HG02943 (cell line): ENCODE measurements around the gene PFN2.
"Not testable (repeated sequence)": the region's sequence is repeated elsewhere in the genome, so short reads cannot be mapped to it uniquely, and the experiment has no call there.

ENCODE experiments used
- ATAC-seq: cut with Tn5 transposase; IDR thresholded peaks from one replicate; pipeline ENCODE4 v1.9.1; 2021; ENCODE audit warnings: mild to moderate bottlenecking, low read depth, moderate library complexity; ENCODE audit not compliant: unreplicated experiment

PFN2 gene

DNA sequence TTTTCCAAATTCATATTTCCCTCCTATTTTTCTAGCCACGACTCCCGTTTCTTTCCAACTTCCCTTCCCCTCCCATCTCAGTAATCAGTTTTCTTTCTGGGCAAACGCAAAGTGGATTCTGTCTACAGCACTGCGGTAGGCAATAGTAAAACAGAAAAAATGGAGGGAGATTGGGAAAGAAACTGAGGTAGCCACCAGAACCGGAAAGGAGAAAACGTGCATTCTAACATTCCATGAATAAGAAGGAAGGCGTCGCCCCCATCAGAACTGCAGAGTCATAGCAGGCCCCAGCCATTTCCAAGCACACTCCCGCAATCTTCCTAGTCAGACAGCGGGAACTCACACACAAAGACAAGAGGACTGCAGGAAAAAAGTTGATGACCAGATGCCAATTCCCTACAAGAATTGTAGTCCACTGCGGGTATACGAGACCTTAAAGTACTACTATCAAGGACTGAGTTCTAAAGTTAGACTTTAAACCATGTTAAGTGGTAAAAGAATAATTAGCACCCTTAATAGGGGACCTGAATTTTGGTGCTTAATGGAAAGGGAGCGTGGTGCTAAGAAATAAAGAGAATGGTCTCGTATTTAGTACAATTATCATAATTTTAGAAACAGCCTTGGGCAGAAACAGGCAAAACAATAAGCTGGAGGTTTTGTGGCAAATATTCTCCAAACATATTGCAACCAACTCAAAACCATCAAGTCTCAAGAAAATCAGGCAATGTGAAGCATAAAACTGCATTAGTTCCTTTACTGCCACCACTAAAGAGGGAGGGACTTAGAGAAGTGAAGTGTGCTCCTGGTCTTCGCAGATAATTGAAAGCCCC lies 1.4 kb downstream of the PFN2 start:
- no peak for ATAC-seq

DNA sequence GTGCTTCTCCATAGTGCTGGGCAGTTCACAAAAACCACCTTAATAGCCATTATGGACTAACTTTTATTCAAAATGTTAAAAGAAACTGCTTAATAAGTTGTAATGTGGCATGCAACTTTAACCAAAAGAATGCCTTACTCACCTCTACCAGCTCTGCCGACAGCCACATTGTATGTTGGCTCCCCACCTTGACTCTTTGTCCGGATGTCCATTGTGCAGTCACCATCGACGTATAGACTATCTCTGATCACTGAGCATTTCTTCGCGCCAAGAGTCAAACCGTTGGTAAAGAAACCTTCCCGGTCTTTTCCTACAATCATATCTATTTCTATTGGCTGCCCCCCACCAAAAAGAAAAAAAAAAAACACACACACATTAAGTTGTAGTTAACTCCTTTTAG lies 2.5 kb downstream of the PFN2 start:
- ATAC-seq: no peak

DNA sequence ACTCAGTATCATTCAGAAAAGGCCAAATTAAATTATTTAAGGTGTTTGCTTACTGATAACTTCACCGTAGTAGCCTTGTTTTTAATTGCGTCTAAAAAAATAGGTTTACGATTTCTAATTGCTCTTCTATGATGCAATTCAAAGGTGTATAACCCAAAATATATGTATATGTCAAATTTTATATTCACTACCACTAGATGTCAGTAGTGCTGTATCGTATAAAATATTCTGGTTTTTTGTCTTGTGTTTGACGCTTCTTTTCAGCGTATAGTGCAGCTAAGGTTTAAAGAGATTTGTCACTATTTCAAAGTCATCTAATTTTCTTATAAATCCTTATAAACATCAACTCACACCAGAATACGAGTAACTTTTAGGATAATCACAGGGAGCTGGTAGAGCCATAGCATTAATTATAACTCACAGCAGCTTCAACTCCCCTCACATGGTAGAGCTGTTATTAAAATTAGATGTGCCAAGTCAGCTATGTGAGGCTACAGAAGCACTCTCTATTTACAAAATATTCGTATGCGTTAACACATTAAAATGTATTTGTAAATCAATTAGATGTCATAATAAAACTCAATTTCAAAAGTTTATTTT lies 3.5 kb downstream of the PFN2 start:
- no peak for ATAC-seq

DNA sequence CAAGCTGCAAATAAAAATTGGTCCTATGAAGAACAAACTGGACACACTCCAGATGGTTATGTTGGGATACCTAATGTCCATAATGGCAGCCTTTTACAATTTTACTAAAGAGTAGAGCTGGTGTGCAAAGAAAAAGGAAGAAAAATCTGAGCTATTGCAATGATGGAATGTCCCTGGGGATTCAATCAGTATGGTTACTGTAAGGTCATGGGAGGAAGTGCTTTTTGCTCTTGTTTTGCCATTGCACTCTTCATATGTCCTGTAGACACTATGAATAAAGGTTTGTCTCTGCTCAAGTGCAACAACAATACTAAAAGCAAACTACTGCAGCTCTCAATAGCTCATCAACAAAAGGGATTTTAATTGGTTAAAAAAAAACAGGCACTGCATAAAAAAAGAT lies 5.4 kb downstream of the PFN2 start:
- ATAC-seq: no peak

DNA sequence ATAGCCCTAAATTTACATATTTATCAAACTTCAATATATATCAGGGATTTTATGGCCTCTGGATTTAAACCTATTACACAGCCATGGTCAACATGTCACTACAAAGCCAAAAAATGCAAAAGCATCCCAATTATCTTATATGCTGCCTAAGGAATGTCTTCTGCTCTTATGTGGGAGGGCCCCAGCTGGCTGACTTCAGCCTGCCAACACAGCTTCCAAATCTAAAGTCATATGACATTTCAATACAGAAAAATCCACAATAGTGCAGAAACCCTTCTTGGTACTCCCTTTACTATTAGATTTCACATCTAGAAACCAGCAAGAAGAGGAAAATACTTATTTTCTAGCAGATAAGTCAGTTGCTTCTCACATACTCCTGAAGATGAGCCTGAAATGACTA lies 6.4 kb downstream of the PFN2 start:
- ATAC-seq: no peak

DNA sequence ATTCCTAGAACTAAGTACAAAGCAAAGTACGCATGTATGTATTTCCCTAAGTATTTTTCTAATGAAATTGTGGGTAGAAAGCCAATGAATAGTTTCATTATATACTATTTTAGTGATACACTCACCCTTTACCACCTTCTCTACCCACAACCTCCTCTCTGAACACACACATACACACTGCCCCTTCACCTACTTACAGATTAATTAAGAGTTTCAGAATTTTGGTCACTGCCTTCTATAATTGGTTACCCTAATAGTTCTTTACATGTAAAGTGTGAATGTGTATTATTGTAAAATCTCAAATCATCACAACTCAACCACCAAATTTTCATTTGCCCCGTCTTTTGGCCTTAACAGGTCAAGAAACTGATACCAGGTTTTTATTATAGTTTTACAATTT lies 7.2 kb downstream of the PFN2 start:
- ATAC-seq: no peak

DNA sequence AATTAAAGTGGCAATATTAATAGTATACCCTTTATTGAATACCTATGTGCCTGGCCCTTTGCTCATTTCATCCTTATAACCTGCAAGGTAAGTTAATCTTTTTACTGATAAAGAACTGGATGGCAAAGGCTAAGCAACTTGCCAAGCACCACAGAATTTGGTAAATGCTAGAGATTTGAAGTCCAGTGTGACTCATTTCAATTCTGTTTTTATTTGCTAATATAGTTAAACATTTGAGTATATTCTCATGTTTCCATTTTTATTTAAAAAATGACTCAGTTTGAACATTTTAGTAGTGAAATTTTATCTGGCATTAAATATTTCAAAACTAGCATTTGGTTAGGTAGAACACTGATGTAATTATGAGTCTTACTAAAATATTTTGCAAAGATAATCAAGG lies 11.3 kb downstream of the PFN2 start:
- no peak for ATAC-seq

DNA sequence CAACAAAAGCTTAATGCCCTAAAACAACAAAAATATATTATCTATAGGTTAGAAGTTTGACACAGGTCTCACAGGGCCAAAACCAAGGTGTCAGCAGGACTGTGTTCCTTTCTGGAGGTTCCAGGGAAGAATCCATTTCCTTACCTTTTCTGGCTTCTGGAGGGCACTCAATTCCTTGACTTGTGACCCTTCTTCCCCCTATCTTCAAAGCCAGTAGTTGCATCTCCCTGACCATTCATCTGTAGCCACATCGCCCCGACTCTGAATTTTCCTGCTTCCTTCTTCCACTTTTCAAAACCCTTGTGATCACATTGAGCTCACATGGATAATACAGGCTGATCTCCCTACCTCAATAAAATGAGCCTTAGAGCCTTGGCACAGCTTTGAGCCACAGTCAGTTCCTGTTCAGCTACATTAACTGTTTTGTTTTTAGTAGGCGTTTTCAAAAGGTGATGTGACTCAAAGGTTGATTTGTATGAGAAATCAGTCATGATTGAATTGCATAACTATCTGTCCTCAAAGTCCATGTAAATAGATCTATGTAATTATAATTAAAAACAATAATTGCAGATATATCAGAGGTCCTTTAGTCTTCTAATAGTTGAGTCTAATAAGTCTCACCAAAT lies 12.4 kb downstream of the PFN2 start:
- no peak for ATAC-seq

DNA sequence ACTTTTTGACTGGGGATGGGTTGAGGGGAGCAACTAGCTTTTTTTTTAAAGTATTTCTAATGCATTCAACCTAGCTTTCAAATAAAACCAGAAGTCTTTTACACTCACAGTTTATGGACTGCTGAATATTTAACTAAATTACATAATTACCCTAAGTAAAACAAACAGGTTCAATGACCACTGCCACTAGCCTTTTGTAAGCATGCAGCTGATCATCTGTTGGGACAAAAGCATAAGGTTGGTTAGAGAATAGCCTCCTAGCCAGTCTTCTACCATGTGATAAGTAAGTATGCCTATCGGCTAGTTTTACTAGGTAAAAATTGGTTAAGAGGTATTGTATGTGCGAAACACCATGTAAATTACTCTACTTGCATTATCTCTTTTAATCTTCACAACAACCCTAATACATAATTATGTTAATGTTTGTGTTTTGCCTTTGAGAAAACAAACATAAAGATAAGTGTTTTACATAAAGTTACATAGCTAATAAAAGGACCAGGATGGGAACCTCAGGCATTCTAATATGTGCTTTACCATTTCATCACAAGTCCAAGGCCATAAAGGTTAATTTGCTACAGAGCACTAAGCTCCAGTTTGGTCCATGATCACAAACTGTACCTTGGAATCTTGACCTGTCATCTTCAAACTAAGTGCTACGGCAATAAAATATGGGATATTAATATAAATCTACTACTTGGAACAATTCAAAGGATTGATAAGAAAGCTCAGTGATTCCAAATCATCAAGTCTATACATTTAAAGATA lies 13.2 kb downstream of the PFN2 start:
- ATAC-seq: no peak

DNA sequence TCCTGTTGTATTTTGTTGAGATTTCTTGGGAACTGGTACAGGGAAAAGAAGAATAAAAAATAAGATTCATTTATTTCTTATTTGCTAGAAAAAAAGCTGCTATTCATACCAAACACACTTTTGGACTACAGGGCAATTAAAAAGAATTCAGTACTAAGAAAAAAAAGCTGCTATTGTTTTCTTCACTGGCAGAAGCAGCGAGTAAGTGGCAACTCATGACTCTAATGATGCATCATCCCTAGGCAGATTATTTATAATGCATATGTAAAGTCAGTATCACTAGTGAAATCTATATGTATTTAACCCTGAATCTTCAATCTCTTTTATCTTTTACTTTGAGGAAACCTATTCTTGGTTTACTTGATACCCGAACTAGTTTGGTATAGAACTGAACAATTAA lies 15.2 kb downstream of the PFN2 start:
- ATAC-seq: no peak

DNA sequence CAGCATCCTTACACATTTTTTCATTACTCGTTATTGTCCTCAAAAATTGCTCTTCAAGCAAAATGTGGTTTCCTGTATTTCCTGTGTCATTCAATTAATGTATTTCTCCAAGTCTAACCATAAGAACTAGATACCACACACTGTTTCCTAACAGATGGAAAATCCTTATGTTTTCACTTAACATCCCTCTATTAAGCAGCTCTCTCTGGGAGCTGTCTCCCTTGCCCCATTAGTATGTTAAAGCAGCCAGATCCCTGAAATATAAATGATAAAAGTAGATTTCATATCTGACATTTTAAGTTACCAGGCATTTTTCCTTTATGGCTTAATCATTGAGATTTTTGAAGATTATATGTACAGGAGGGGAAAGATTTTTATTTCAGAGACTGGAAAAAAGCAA lies 15.9 kb downstream of the PFN2 start:
- ATAC-seq: no peak

DNA sequence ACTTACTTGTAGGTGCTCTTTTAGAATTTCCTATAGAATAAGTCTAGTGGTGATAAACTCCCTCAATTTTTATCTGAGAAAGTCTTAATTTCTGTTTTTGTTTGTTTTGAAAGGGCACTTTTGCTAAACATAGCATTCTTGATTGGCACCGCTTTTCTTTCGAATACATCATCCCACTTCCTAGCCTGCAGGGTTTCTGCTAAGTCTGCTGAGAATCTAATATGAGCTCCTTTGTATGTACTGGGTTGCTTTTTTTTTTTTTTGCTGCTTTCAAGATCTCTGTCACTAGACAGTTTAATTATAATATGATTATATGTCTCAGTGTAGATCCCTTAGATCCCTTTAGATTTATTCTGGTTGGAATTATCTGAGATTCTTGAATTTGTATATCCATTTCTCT lies 21.5 kb downstream of the PFN2 start:
- no peak for ATAC-seq

DNA sequence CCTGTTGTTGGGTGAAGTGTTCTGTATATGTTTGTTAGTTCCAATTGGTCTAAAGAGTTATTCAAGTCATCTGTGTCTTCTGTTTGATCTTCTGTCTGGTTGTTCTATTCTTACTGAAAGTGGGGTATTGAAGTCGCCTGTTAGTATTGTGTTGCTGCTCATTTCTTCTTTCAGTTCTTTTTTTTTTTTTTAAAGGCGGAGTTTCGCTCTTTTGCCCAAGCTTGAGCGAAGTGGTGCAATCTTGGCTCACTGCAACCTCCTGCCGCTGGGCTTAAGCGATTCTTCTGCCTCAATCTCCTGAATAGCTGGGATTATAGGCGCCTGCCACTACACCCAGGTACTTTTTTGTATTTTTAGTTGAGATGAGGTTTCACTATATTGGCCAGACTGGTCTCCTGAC lies 23.5 kb downstream of the PFN2 start:
- no peak for ATAC-seq

DNA sequence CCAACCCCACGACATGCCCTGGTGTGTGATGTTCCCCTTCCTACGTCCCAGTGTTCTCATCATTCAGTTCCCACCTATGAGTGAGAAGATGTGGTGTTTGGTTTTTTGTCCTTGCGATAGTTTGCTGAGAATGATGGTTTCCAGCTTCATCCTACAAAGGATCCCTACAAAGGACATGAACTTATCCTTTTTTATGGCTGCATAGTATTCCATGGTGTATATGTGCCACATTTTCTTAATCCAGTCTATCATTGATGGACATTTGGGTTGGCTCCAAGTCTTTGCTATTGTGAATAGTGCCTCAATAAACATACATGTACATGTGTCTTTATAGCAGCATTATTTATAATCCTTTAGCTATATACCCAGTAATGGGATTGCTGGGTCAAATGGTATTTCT lies 26.7 kb downstream of the PFN2 start:
- ATAC-seq: not testable (repeated sequence)

DNA sequence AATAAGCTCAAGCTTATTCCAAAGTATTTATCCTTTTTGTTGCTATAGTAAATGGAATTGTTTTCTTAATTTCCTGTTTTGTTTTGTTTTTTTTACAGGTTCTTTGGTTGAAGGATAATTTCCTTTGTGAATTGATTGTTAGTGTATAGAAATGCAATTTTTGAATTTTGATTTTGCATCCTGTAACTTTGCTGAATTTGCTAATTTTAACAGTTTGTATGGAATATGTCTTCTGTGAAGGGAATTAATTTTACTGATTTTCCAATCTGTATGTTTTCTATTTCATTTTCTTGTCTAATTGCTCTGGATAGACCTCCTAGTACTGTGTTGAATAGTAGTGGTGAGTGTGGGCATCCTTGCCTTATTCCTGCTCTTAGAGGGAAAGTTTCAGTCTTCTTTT lies 28.3 kb downstream of the PFN2 start:
- no peak for ATAC-seq

DNA sequence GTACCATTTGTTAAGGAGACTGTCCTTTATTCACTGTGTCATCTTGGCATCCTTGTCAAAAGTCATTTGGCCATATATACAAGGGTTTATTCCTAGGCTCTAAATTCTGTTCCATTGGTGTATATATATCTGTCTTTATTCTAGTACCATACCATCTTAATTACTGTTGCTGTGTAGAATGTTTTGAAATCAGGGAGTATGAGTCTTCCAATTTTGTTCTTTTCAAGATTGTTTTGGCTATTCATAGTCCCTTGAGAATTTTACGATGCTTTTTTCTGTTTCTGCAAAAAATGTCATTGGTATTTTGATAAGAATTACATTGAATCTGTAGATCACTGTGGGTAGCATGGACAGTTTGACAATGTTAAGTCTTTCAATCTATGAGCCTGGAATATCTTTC lies 28.7 kb downstream of the PFN2 start:
- ATAC-seq: no peak

DNA sequence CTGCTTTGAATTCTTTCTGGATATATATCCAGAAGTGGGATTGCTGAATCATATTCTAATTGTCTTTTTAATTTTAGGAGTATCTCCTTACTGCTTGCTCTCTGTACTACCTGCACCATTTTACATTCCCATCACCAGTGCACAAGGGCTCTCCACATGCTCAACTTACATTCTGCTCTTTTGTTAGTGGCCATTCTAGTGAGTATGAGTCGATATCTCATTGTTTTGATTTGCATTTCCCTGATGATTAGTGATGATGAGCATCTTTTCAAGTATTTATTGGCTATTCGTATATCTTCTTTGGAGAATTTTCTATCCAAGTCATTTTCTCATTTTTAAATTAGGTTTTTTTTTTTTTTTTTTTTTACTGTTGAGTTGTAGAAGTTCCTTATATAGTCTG lies 29.5 kb downstream of the PFN2 start:
- ATAC-seq: no peak

DNA sequence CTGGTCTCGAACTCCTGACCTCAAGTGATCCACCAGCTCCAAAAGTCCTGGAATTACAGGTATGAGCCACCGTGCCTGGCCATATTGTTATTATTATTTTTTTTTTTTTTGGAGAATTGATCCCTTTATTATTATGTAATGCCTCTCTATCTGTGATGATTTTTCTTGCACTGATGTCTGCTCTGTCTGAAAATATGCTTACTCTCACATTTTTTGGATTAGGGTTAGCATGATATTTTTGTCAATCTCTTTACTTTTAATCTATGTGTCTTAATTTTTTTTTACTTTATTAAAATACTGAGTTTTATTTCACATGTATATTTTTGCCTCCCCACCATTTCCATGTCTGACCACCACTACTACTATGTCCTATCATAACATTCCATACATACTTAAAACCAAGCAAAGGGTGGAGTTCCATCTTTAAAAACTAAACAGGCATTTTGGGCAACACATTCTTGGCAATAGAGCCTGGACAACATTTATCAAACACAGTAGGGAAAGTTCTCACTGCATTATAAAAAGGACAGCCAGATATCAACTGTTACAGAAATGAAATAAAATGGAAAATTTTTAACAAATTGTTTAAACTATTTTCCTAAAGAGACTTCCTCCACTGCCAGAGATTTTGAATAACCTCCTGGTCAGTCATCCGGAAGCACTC lies 32.2 kb downstream of the PFN2 start:
- not testable (repeated sequence) for ATAC-seq

DNA sequence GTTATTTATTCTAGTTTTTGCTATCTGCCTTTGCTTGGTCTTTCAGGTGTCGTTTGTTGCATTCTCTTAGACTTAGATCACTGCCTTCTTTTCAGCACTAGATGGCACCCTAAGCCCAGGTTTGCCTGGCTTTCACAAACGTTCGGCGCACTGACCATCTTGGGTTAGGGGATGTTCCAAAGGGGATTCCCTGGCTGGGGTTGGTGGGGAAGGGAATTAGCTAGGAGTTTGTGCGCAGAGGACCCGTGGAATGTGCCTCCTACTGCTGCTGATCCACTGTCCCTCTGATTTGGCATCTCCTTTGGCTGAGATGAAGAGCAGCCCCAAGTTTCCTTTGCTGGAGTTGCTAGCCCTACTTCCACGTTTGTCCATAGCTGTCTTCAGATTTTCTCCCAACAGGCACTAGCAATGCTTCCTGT lies 33.9 kb downstream of the PFN2 start:
- no peak for ATAC-seq

DNA sequence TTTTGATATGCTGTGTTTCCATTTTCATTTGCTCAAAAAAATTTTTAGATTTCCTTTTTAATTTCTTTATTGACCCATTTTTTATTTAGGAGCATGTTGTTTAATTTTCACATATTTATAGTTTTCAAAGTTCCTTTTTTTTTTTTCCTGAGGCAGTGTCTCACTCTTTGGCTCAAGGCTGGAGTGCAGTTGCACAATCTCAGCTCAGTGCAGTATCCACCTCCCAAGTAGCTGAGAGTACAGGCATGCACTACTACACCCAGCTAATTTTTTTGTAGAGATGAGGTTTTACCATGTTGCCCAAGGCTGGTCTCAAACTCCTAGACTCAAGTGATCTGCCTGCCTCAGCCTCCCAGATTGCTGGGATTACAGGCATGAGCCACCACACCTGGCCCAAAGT lies 36.2 kb downstream of the PFN2 start:
- no peak for ATAC-seq

DNA sequence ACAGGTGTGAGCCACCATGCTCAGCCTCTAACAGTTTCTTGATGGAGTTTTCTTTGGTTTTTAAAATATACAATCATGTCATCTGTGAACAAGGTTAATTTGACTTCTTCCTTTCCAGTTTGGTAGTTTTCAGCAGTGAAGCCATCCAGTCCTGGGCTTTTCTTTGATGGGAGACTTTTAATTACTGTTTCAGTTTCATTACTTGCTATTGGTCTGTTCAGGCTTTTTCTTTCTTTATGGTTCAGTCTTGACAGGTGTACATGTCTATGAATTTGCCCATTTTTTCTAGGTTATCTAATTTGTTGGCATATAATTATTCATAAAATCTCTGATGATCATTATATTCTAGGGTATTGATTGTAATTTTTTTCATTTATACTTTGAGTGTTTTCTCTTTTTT lies 36.8 kb downstream of the PFN2 start:
- ATAC-seq: no peak
